Neutrophil (primary cell): Measurements from ENCODE around the gene CTDSPL.
A peak's percentile ranks its signal among the peaks of the same experiment; 100 is the strongest.

Experiments
- H3K27ac ChIP-seq: fragments of 200-600 bp; sonication (generic); 2 replicates; pipeline ENCODE4 v1.5.1; 2016; ENCODE audit warnings: mild to moderate bottlenecking, moderate library complexity
- H3K27me3 ChIP-seq: fragments of 200-600 bp; sonication (generic); 2 replicates; pipeline ENCODE4 v1.6.0; 2016; ENCODE audit warnings: mild to moderate bottlenecking
- H3K36me3 ChIP-seq: fragments of 200-600 bp; sonication (generic); 2 replicates; pipeline ENCODE4 v1.5.1; 2017
- H3K4me1 ChIP-seq, 2 experiments: fragments of 200-600 bp in 1 of 2; sonication (generic) in 1 of 2; 1 replicate in 1 of 2; 2 replicates in 1 of 2; pipeline versions ENCODE4 v1.5.1 to v1.6.1; 2013 to 2016; ENCODE audit warnings: low read depth in 1 of 2, low read length in 1 of 2, mild to moderate bottlenecking in 1 of 2, moderate library complexity in 1 of 2; ENCODE audit not compliant: control insufficient read depth in 1 of 2, insufficient read depth in 1 of 2
- H3K4me3 ChIP-seq, 2 experiments: fragments of 200-600 bp in 1 of 2; sonication (generic) in 1 of 2; 1 replicate in 1 of 2; 2 replicates in 1 of 2; pipeline ENCODE4 v1.5.1; 2013 to 2016; ENCODE audit warnings: low read depth in 1 of 2, low read length in 1 of 2, mild to moderate bottlenecking in 1 of 2, moderate library complexity in 1 of 2
- H3K9me3 ChIP-seq: fragments of 200-600 bp; sonication (generic); 2 replicates; pipeline ENCODE4 v1.5.1; 2016
- CTCF ChIP-seq: fragments of 200-600 bp; sonication (generic); IDR thresholded peaks from 2 replicates; pipeline ENCODE4 v1.5.1; 2016; ENCODE audit warnings: antibody characterized with exemption

The CTDSPL gene

GRCh38 chr3:37981348-37981664 lies 119.6 kb downstream of the CTDSPL start:
- H3K4me3 ChIP-seq: no peak overlapping the region
- no peak for TF ChIP-seq CTCF
- H3K36me3 ChIP-seq: peaks cover under 1% of the 10 kb centered on the region
- peaks cover 73 to 75% of the 10 kb centered on the region in 2 experiments for H3K4me1 ChIP-seq
- H3K9me3 ChIP-seq: no peaks in the 10 kb centered on the region
- H3K27me3 ChIP-seq: no peaks in the 10 kb centered on the region
- H3K27ac ChIP-seq: peak overlapping the region; percentile 83

DNA sequence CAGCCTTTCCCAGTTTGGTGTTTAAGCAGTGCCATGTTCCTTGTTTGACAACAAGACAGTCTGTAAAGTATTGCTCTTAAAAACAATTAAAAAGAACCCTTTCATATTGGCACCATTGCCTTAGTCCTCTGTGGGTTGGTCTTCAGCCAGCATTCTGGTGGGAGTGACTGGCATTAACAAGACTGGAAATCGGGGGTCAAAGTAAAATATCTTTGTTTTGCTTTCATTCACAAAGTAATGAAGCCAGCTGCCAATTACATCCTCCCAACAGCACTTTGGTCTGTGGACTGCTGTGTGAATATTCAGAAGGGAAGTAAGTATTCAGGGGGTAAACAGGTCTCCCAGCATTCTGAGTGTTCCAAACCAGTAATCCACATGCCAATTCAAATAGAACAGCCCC lies 120.7 kb downstream of the CTDSPL start:
- H3K4me1 ChIP-seq: peaks cover 83 to 85% of the 10 kb centered on the region in 2 experiments
- no peak for TF ChIP-seq CTCF
- no peaks in the 10 kb centered on the region for H3K9me3 ChIP-seq
- H3K27me3 ChIP-seq: no peaks in the 10 kb centered on the region
- H3K4me3 ChIP-seq: no peak overlapping the region
- H3K36me3 ChIP-seq: no peaks in the 10 kb centered on the region
- peak overlapping the region; percentile 83 for H3K27ac ChIP-seq

DNA sequence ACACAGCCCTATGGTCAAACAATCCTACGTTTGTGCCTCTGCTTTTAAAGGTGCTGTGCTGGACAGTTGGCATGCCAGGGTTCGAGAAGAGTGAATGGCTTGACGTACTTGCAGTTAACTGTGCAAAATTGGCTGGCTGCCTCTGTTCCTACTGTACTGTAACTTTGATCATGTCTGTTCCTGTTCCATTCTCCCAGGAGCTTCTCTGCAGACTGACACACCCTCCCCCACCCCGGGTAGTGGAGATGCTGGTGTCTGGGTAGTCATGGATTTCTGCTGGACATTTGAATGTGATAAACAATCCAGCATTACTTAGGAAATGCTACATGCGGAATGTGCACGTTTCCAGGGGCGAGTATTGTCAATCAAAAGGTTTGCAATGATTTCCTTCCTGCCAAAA lies 122.4 kb downstream of the CTDSPL start:
- H3K36me3 ChIP-seq: no peaks in the 10 kb centered on the region
- peaks cover 95 to 96% of the 10 kb centered on the region in 2 experiments for H3K4me1 ChIP-seq
- H3K9me3 ChIP-seq: no peaks in the 10 kb centered on the region
- no peak overlapping the region for H3K4me3 ChIP-seq
- H3K27ac ChIP-seq: peak overlapping the region; percentile 42
- no peak for TF ChIP-seq CTCF
- no peaks in the 10 kb centered on the region for H3K27me3 ChIP-seq

- Histone ChIP-seq H3K27me3 (no peaks in the 10 kb centered on the region), H3K4me3 (no peak overlapping the region), H3K9me3 (no peaks in the 10 kb centered on the region), H3K36me3 (no peaks in the 10 kb centered on the region), H3K27ac (peak overlapping the region; percentile 42), H3K4me1 (peaks cover 95 to 96% of the 10 kb centered on the region in 2 experiments)
- no peak for TF ChIP-seq CTCF
Observed at GRCh38 chr3:37984596-37984995, 122.9 kb downstream of the CTDSPL start.

DNA sequence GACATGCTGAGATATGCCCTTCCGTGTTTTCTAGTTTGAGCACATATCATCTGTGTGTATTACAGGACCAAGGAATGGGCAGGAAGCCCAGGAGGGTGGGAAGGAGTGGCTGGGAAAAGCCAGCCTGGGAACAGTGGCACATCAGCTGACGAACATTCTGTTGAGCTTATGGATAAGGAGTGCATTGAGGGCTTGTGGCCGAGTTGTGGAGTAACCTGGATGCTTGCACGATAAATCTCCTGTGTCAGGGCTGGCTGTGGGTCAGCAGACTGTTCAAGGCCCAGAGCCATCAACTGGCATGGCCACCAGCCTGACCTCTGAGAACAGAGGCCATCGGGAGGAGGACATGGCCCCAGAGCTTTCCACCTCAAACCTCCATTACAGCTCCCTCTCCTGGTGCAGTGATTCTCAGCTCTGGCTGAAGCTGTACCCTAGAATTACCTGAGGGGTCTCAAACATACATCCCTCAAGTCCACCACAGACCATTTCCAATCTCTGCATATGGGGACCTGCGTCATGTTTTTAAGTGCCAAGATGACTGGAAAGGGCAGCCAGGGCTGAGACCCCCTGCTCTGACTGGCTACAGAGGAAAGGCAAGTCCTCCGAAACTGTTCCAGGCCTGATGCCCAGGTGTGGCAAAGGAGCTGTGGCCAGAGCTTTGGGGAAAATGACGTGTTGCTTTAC lies 124.1 kb downstream of the CTDSPL start:
- no peaks in the 10 kb centered on the region for H3K9me3 ChIP-seq
- H3K27ac ChIP-seq: peak overlapping the region; percentile 38
- H3K27me3 ChIP-seq: no peaks in the 10 kb centered on the region
- H3K36me3 ChIP-seq: no peaks in the 10 kb centered on the region
- TF ChIP-seq CTCF: no peak
- H3K4me1 ChIP-seq: peaks cover 84 to 93% of the 10 kb centered on the region in 2 experiments
- H3K4me3 ChIP-seq: no peak overlapping the region
